Measurements from ENCODE around the gene GBA3. TPM values are rescaled to one million over a fixed set of nuclear protein-coding genes. Genes with fewer than 3 reads are reported as not detected.

The GBA3 gene
- total and polyA plus RNA-seq, 2 experiments from 2014 or later: not detected

GRCh38 chr4:22712105-22712504, 19.4 kb downstream of the GBA3 start:
- no peaks in the 10 kb centered on the region for H3K4me1 ChIP-seq (ENCODE audit: low read depth)
- no peaks in the 10 kb centered on the region for H3K27me3 ChIP-seq
- no peaks in the 10 kb centered on the region for H3K9me3 ChIP-seq (ENCODE audit: low read depth)
- TF ChIP-seq, protein P1, sequence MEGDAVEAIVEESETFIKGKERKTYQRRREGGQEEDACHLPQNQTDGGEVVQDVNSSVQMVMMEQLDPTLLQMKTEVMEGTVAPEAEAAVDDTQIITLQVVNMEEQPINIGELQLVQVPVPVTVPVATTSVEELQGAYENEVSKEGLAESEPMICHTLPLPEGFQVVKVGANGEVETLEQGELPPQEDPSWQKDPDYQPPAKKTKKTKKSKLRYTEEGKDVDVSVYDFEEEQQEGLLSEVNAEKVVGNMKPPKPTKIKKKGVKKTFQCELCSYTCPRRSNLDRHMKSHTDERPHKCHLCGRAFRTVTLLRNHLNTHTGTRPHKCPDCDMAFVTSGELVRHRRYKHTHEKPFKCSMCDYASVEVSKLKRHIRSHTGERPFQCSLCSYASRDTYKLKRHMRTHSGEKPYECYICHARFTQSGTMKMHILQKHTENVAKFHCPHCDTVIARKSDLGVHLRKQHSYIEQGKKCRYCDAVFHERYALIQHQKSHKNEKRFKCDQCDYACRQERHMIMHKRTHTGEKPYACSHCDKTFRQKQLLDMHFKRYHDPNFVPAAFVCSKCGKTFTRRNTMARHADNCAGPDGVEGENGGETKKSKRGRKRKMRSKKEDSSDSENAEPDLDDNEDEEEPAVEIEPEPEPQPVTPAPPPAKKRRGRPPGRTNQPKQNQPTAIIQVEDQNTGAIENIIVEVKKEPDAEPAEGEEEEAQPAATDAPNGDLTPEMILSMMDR (IDR thresholded peaks at IDR 0.05; ENCODE audit: low read depth, low read length): no peak
- no peak overlapping the region for H3K4me3 ChIP-seq
- DNase-seq (ENCODE audit: low read depth in 1 of 2, low spot score in 1 of 2): no peak
- H3K27ac ChIP-seq: no peak overlapping the region
- H3K36me3 ChIP-seq: no peaks in the 10 kb centered on the region

GRCh38 chr4:22712529-22712928, 19.8 kb downstream of the GBA3 start:
- no peaks in the 10 kb centered on the region for H3K36me3 ChIP-seq
- H3K4me3 ChIP-seq: no peak overlapping the region
- H3K27me3 ChIP-seq: no peaks in the 10 kb centered on the region
- H3K27ac ChIP-seq: no peak overlapping the region
- H3K9me3 ChIP-seq (ENCODE audit: low read depth): no peaks in the 10 kb centered on the region
- no peak for DNase-seq (ENCODE audit: low read depth in 1 of 2, low spot score in 1 of 2)
- no peaks in the 10 kb centered on the region for H3K4me1 ChIP-seq (ENCODE audit: low read depth)
- TF ChIP-seq, protein P1 (IDR thresholded peaks at IDR 0.05; ENCODE audit: low read depth, low read length): no peak

GRCh38 chr4:22713841-22714240, 21.1 kb downstream of the GBA3 start:
- DNase-seq (ENCODE audit: low read depth in 1 of 2, low spot score in 1 of 2): no peak
- Histone ChIP-seq H3K4me1 (ENCODE audit: low read depth) (no peaks in the 10 kb centered on the region), H3K27me3 (no peaks in the 10 kb centered on the region), H3K36me3 (no peaks in the 10 kb centered on the region), H3K27ac (no peak overlapping the region), H3K4me3 (no peak overlapping the region), H3K9me3 (ENCODE audit: low read depth) (no peaks in the 10 kb centered on the region)
- TF ChIP-seq, protein P1 (IDR thresholded peaks at IDR 0.05; ENCODE audit: low read depth, low read length): no peak

- no peak overlapping the region for H3K4me3 ChIP-seq
- DNase-seq (ENCODE audit: low read depth in 1 of 2, low spot score in 1 of 2): no peak
- H3K36me3 ChIP-seq: no peaks in the 10 kb centered on the region
- H3K27me3 ChIP-seq: no peaks in the 10 kb centered on the region
- TF ChIP-seq, protein P1 (IDR thresholded peaks at IDR 0.05; ENCODE audit: low read depth, low read length): no peak
- H3K27ac ChIP-seq: no peak overlapping the region
- H3K9me3 ChIP-seq (ENCODE audit: low read depth): no peaks in the 10 kb centered on the region
- no peaks in the 10 kb centered on the region for H3K4me1 ChIP-seq (ENCODE audit: low read depth)
These were observed 26.5 kb downstream of the GBA3 start for GRCh38 chr4:22719218-22719617.

DNA sequence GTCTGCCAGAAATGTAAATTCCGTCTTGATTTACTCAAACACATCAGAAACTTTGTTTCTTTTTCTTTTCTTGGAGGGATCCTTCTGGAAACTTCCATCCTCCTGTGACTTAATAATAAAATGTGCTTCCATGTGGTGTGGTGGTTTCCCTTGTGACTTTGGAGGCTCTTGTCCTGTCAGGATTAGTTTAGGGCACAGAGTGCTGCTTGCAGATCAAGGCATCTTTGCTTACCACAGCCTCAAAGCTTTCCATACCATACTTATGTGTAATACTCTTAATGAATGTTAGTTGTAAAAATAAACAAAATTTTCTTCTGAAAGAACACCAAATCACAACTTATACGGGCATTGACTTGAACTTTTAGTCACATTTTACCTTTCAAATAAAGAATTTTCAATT, 27.4 kb downstream of the GBA3 start:
- Histone ChIP-seq H3K27me3 (no peaks in the 10 kb centered on the region), H3K36me3 (no peaks in the 10 kb centered on the region), H3K4me1 (ENCODE audit: low read depth) (no peaks in the 10 kb centered on the region), H3K9me3 (ENCODE audit: low read depth) (no peaks in the 10 kb centered on the region), H3K4me3 (no peak overlapping the region), H3K27ac (no peak overlapping the region)
- TF ChIP-seq, protein P1 (IDR thresholded peaks at IDR 0.05; ENCODE audit: low read depth, low read length): no peak
- no peak for DNase-seq (ENCODE audit: low read depth in 1 of 2, low spot score in 1 of 2)

DNA sequence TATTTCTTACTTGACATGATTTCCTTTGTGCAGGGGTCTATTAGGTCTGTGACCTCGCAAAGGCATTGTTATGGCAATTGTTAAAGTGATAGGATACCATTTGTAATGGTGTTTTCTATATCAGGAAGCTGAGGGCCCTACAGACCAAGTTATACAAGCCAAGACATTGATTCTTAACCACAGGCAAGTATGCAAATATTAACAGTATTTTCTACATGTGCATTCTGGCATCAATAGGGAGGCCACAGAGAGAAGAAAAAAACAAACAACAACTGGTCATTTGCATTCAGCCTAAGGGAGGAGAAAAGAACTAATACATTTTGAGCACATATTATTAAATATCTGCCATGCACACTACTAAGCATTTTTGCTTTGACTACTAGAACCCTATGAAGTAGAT, 28.5 kb downstream of the GBA3 start:
- DNase-seq (ENCODE audit: low read depth in 1 of 2, low spot score in 1 of 2): no peak
- Histone ChIP-seq H3K4me3 (no peak overlapping the region), H3K27me3 (no peaks in the 10 kb centered on the region), H3K9me3 (ENCODE audit: low read depth) (no peaks in the 10 kb centered on the region), H3K27ac (no peak overlapping the region), H3K4me1 (ENCODE audit: low read depth) (no peaks in the 10 kb centered on the region), H3K36me3 (no peaks in the 10 kb centered on the region)
- TF ChIP-seq, protein P1 (IDR thresholded peaks at IDR 0.05; ENCODE audit: low read depth, low read length): no peak

Data from cardiac muscle cell (in vitro differentiated cells and primary cell).